Measurements from ENCODE around the gene ACTL7A. TPM values are rescaled to one million over a fixed set of nuclear protein-coding genes. Genes with fewer than 3 reads are reported as not detected.
A peak's percentile ranks its signal among the peaks of the same experiment; 100 is the strongest.
"Not testable (repeated sequence)": the region's sequence is repeated elsewhere in the genome, so short reads cannot be mapped to it uniquely, and the experiment has no call there.

Gene ACTL7A
- total RNA-seq, 2 donors from 2014 or later = not detected

DNA sequence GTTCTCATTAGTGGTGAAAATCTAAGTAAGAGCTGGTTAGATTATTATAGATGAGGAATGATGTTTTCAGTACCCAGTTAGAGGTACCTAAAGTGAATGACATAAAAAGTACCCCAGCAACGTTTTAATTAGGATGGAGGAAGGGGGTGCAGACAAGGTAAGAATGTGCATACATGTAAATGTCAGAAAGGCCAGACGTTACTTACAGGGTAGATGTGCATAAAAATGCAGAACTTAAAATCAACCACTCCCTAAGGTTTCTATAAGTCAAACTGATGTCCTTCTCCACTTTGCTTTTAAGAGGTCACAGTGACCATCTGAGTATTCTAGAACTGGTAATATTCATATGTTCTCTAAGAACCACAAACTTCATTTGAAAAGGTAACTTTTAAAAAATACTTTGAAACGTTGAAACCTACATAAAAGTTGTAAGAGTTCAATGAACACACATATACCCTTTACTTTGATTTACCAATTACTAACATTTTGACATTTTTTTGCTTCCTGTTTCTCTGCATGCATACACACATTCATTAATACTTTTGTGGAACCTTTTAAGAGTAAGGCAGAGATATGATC lies 18.8 kb downstream of the ACTL7A start:
- Mint-ChIP-seq H3K4me3 (no peak overlapping the region), H3K4me1 (peaks cover 8% of the 10 kb centered on the region)

DNA sequence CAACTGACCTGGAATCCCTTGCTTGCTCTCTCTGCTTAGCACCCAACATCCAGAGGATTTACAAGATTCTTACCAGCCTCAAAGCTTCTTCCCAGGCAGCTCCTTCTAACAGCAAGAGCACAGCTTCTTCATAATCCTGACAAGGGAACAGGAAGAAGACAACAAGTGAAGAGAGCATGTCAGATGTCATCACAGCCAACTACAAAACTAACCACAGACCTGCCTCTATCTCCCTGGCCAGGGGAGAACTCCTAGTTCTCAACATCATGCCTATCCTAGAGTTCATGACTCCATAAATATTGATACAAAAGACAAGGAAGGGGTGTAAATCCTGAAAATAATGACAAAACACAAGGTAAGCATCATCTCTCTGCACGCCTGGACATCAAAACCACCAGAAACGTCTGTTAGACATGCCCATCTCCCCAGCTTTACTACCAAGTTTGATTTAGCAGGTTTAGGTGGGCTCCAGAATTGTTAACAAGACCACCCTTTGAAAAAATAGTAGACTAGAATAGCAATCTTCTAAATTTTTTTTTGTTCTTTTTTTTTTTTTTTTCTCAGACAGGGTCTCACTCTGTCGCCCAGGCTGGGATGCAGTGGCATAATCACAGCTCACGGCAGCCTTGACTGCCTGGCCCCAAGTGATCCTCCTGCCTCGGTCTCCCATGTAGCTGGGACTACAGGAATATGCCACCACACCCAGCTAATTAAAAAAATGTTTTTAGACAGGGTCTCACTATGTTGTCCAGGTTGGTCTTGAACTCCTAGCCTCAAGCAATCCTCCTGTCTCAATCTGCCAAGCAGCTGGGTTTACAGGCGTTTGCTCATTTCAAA lies 20.2 kb downstream of the ACTL7A start:
- ATAC-seq (replicated peaks) = no peak
- Mint-ChIP-seq H3K36me3 (ENCODE audit: low read depth) (peaks cover 95% of the 10 kb centered on the region), H3K9me3 (no peaks in the 10 kb centered on the region), H3K4me1 (peaks cover 15% of the 10 kb centered on the region), H3K27ac (peak overlapping the region; percentile 29), H3K4me3 (no peak overlapping the region), H3K27me3 (no peaks in the 10 kb centered on the region)

More for the DNA sequence above, 18.8 kb downstream of the ACTL7A start:
- H3K9me3 Mint-ChIP-seq = no peaks in the 10 kb centered on the region
- ATAC-seq (replicated peaks) = no peak
- H3K36me3 Mint-ChIP-seq (ENCODE audit: low read depth) = peaks cover 98% of the 10 kb centered on the region
- H3K27ac Mint-ChIP-seq = no peak overlapping the region
- H3K27me3 Mint-ChIP-seq = no peaks in the 10 kb centered on the region

DNA sequence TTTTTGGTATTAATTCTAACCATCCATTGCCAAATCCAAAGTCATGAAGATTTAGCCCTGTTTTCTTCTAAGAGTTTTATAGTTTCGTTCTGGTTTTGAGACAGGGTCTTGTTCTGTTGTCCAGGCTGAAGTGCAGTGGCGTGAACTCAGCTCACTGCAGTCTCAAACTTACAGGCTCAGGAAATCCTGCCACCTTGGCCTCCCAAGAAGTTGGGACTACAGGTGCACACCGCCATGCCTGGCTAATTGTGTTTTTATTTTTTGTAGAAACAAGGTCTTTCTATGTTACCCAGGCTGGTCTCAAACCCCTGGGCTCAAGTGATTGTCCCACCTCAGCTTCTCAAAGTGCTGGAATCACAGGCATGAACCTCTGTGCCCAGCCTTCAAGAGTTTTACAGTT lies 21.0 kb downstream of the ACTL7A start:
- no peak overlapping the region for H3K4me3 Mint-ChIP-seq
- H3K4me1 Mint-ChIP-seq = peaks cover 15% of the 10 kb centered on the region
- H3K36me3 Mint-ChIP-seq (ENCODE audit: low read depth) = peaks cover 92% of the 10 kb centered on the region
- no peaks in the 10 kb centered on the region for H3K27me3 Mint-ChIP-seq
- no peak for ATAC-seq (replicated peaks)
- no peak overlapping the region for H3K27ac Mint-ChIP-seq
- H3K9me3 Mint-ChIP-seq = no peaks in the 10 kb centered on the region

DNA sequence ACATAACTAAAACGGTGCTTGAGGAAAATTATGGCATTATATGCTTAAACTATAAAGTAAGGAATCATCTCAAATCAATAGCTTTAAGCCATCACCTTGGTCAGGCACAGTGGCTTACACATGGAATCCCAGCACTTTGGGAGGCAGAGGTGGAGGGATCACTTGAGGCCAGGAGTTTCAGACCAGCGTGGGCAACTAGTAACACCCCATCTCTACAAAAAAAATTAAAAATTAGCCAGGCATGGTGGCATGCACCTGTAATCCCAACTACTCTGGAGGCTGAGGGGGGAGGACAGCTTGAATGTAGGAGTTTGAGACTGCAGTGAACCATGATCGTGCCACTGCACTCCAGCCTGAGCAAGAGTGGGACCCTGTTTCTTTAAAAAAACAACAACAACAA lies 22.6 kb downstream of the ACTL7A start:
- Mint-ChIP-seq H3K27me3 (no peaks in the 10 kb centered on the region), H3K27ac (no peak overlapping the region), H3K4me1 (peaks cover 15% of the 10 kb centered on the region), H3K4me3 (no peak overlapping the region), H3K36me3 (ENCODE audit: low read depth) (peaks cover 92% of the 10 kb centered on the region), H3K9me3 (no peaks in the 10 kb centered on the region)
- no peak for ATAC-seq (replicated peaks)

DNA sequence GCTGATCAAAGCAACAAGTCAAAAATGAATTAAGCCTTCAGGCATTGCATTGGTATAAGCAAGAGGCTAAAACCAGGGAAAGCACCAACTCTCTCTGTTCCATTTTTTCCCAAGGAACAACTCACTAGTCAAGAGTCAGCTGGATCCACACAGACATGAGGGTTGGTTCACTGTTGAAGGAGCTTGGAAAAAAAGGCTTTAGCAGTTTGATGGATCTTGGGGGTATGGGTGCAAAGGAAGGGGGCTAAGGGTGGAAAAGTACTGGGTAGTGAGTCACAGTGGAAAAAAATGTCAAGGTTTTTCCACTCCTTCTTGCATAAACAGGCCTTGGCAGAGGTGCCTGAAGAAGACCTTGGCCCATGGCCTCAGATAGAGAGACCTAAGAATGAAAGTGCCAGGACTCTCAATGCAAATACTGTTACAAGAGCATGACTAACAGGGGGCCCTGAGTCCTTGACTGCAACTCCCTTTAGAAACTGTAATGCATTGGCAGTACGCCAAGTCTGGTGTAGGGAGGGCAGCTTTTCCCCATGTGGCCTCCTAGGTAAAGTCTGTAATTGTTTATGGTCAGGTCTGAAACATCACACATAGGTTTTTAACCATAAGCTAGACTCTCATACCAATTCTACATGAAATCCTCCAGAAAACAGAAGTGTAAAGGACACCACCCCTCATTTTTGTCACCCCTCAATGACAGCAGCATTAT lies 23.7 kb downstream of the ACTL7A start:
- Mint-ChIP-seq H3K36me3 (ENCODE audit: low read depth) (peaks cover 92% of the 10 kb centered on the region), H3K9me3 (no peaks in the 10 kb centered on the region), H3K4me1 (peaks cover 15% of the 10 kb centered on the region), H3K4me3 (peak overlapping the region; percentile 42), H3K27me3 (no peaks in the 10 kb centered on the region), H3K27ac (peak overlapping the region; percentile 93)
- ATAC-seq (replicated peaks) = peak; percentile 98

DNA sequence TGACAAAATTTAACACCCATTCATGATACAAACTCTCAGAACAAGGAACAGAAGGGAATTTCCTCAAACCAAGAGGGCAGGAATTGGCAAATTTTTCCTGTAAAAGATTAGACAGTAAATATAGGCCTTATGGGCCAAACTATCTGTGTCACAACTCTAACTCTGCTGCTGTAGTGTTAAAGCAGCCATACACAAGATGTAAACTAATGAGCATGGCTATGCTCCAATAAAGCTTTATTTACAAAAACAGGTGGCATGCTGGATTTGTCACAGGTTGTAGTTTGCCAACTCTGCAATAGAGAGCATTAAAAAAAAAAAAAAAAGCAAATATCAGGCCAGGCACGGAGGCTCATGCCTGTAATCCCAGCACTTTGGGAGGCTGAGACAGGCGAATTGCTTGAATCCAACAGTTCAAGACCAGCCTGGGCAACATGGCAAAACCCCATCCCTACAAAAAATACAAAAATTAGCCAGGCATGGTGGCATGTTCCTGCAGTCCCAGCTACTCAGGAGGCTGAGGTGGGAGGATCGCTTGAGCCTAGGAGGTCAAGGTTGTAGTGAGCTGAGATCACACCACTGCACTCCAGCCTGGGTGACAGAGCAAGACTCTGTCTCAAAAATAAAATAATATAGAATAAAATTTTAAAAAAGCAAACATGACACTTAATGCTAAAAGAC lies 24.7 kb downstream of the ACTL7A start:
- Mint-ChIP-seq H3K27ac (peak overlapping the region; percentile 93), H3K4me3 (peak overlapping the region; percentile 42), H3K36me3 (ENCODE audit: low read depth) (peaks cover 92% of the 10 kb centered on the region), H3K4me1 (peaks cover 15% of the 10 kb centered on the region)
- H3K27me3 Mint-ChIP-seq; ATAC-seq (replicated peaks); H3K9me3 Mint-ChIP-seq: not testable (repeated sequence)

DNA sequence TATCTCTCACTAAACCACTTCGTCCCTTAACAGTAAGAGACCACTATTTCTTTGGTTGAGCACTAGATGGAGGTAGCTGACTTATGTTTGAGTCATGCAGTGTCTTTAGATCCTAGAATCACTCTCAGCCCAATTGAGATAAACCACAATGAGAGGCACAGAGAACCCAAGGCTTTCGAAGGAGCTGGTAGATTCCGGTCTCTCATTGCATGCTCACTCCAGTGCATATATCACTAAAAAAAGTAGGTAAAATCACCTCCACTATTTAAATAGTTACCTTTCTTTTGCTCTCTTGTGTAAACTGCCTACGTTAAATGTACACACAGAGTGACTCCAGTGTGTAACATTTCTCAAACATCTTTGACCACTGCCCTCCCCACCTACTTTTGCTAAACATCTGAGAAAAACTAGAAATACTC lies 27.6 kb downstream of the ACTL7A start:
- Mint-ChIP-seq H3K9me3 (no peaks in the 10 kb centered on the region), H3K4me3 (no peak overlapping the region), H3K4me1 (peaks cover 15% of the 10 kb centered on the region), H3K27me3 (no peaks in the 10 kb centered on the region), H3K36me3 (ENCODE audit: low read depth) (peaks cover 94% of the 10 kb centered on the region), H3K27ac (no peak overlapping the region)
- ATAC-seq (replicated peaks) = no peak

DNA sequence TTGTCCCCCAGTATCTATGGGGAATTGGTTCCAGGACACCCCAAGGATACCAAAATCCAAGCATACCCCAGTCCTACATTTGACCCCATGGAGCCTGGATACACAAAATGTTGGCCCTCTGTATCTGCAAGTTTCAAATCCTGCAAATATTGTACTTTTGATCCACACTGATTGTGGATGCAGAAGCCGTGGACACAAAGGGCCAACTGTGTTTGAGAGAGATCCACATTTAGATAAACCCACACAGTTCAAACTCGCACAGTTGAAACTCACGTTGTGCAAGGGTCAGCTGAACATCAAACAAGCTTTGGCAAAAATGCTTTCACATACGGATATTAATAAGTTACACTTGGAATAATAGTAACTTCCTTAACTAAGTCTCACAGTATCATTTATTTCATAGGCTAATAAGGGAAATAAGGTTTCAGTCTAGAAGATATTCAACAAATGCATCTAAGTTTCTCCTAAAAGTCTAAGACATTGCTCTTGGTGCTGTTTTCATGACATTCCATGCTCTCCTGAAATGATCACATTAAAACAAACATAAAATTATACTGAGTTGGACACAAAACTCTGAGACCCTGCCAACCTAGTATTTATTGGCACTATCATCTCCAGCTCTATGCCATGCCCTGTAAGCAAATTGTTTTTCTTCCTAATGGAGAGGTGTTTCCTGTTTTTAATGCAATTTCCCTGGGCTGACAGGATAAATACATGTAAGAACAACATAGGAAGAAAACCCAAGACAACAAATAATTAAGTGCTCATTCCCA lies 32.3 kb downstream of the ACTL7A start:
- Mint-ChIP-seq H3K4me1 (no peaks in the 10 kb centered on the region), H3K27ac (no peak overlapping the region), H3K27me3 (no peaks in the 10 kb centered on the region), H3K4me3 (no peak overlapping the region), H3K9me3 (no peaks in the 10 kb centered on the region), H3K36me3 (ENCODE audit: low read depth) (peaks cover 100% of the 10 kb centered on the region)
- ATAC-seq (replicated peaks) = no peak

DNA sequence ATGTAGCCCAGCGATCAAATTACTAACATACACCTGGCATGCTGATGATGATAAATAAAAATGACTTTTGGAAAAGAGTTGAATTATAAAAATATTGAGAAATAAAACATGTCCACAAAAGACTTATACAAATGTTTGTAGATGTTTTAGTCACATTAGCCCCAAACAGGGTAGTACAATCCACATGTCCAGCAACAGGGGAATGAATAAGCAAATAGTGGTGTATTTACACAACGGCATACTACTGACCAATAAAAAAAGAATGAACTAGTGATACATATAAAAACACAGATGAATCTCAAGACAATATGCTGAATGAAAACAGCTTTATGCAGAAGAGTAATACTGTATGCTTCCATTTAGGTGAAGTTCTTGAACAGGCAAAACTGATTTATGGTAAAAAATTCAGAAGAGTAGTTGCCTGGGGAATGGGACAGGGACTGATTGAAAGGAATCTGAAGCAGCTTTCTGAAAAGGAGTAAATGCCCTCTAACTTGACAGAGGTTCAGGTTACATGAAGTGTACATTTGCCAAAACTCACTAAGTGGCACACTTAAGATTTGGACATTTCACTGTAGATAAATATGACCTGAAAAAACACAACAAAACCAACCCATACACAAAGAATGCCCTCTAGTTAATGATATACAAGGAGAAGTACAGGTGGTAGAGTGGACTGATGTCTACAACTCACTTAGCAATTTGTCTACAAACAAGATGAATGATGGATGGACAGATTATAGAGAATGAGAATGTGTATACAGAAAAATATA lies 35.4 kb downstream of the ACTL7A start:
- H3K36me3 Mint-ChIP-seq (ENCODE audit: low read depth) = peaks cover 100% of the 10 kb centered on the region
- ATAC-seq (replicated peaks) = no peak
- no peaks in the 10 kb centered on the region for H3K9me3 Mint-ChIP-seq
- no peak overlapping the region for H3K4me3 Mint-ChIP-seq
- H3K27ac Mint-ChIP-seq = no peak overlapping the region
- H3K27me3 Mint-ChIP-seq = no peaks in the 10 kb centered on the region
- H3K4me1 Mint-ChIP-seq = no peaks in the 10 kb centered on the region

DNA sequence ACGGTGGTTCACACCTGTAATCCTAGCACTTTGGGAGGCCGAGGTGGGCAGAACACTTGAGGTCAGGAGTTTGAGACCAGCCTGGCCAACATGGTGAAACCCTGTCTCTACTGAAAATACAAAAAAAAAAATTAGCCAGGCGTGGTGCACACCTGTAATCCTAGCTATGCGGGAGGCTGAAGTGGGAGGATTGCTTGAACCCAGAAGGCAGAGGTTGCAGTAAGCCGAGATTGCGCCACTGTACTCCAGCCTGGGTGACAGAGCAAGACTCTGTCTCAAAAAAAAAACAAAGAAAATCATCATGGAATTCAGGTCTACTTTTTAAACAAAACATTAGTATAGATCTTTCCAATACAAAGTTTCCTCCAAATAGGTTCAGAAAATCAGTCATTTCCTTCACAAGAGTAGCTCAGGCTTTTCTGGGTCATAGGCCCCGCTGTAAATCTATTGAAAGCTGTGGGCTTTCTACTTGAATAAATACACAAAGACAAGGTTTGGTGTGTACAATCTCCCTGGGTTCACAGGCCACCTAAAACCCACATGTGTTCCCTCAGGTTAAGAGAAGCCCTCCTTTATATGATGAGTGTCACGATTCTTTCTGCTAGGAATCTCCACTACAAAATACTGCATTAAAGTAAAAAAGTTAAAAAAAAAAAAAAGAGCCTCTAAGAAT lies 37.1 kb downstream of the ACTL7A start:
- H3K36me3 Mint-ChIP-seq (ENCODE audit: low read depth) = peaks cover 100% of the 10 kb centered on the region
- not testable (repeated sequence) for H3K4me3 Mint-ChIP-seq; H3K27me3 Mint-ChIP-seq; H3K9me3 Mint-ChIP-seq; ATAC-seq (replicated peaks); H3K27ac Mint-ChIP-seq; H3K4me1 Mint-ChIP-seq

DNA sequence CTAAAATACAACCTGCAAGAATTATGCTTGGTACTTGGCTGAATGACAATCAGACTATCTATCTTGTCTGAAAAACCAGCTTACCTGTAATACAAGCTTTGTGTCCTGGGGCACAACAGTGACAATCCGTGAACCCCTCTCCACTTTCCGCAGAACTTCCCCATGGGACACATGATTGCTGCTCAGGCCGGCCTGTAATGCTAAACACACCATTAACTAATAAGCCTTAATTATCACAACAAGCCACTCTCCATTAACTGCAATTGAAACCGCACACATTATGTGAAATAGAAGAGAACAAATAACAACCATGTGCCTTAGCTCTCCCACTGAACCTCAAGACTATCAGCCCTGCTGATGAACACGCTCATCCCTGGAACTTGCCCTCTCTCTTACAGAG lies 38.1 kb downstream of the ACTL7A start:
- H3K9me3 Mint-ChIP-seq = no peaks in the 10 kb centered on the region
- H3K4me1 Mint-ChIP-seq = no peaks in the 10 kb centered on the region
- no peak overlapping the region for H3K27ac Mint-ChIP-seq
- H3K36me3 Mint-ChIP-seq (ENCODE audit: low read depth) = peaks cover 100% of the 10 kb centered on the region
- no peak for ATAC-seq (replicated peaks)
- no peak overlapping the region for H3K4me3 Mint-ChIP-seq
- no peaks in the 10 kb centered on the region for H3K27me3 Mint-ChIP-seq

DNA sequence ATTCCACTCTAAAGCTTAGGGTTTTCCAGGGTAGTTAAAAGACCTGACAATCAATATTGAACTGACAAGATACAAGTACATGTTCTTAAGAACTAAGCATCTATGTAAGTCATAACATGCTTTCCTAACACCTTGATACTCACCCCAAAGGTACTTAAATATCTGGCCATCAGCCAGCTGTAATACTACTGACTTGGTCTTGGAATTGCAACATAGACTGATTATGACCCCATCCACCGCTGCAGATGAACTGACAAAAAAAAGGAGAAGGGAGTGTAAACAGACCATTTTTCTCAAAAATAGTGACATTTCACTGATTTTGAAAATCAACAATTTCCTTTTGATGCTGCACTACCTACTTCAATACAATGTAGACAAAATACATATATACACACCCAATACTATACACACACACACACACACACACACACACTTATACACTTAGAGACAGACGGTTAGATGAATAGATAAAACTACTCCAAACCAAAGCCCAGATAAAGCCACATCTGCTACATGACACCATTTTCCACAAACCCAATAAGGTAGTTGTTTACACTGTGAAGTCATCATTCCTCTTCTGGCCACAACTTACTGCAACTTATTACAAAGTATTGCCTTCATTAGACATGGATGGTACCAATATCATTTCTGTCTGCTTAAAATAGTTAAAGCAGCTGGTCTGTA lies 41.5 kb downstream of the ACTL7A start:
- no peak overlapping the region for H3K4me3 Mint-ChIP-seq
- no peak overlapping the region for H3K27ac Mint-ChIP-seq
- H3K9me3 Mint-ChIP-seq = no peaks in the 10 kb centered on the region
- no peaks in the 10 kb centered on the region for H3K4me1 Mint-ChIP-seq
- H3K36me3 Mint-ChIP-seq (ENCODE audit: low read depth) = peaks cover 100% of the 10 kb centered on the region
- ATAC-seq (replicated peaks) = no peak
- H3K27me3 Mint-ChIP-seq = no peaks in the 10 kb centered on the region

Data from activated T-helper 17 cell treated with anti-CD3 and anti-CD28 coated beads, Interleukin-2, amount 50 U/mL, for 72 hours (primary cell).